ENCODE data around the gene CDKN2D. TPM values are rescaled to one million over a fixed set of nuclear protein-coding genes. Genes with fewer than 3 reads are reported as not detected.

The CDKN2D gene
- total and polyA plus RNA-seq, 2 of the 13 experiments (the other 11 are each of a cell fraction or from before 2014, with no cell fraction given), result 5.4 to 8.6 TPM

GRCh38 chr19:10565567-10566407 is 3.0 kb downstream of the CDKN2D start, which contains the start of gene KRI1 (continued):
- TF ChIP-seq ZNF318 (CRISPR knock-in tag; IDR thresholded peaks at IDR 0.05) (peak; percentile 71), ZNF484 (CRISPR knock-in tag; IDR thresholded peaks at IDR 0.05; ENCODE audit: borderline replicate concordance, low read depth) (no peak), PRPF4 (IDR thresholded peaks at IDR 0.05; ENCODE audit: low read depth, low read length, poor library complexity, severe bottlenecking) (no peak), ZSCAN31 (CRISPR knock-in tag; IDR thresholded peaks at IDR 0.05; ENCODE audit: low read depth) (no peak), ZNF556 (CRISPR knock-in tag; IDR thresholded peaks at IDR 0.05; ENCODE audit: borderline replicate concordance) (no peak), ZBTB7A (CRISPR knock-in tag; IDR thresholded peaks at IDR 0.05) (peak; percentile 32; the same call in 1 of the 2 replicates), ATM (IDR thresholded peaks at IDR 0.05; ENCODE audit: borderline replicate concordance) (no peak), ZNF329 (CRISPR knock-in tag; IDR thresholded peaks at IDR 0.05; ENCODE audit: low read depth) (peak; percentile 87; the same call in 1 of the 2 replicates), POGK (CRISPR knock-in tag; conservative IDR thresholded peaks at IDR 0.05) (peak; percentile 97), ZNF3 (CRISPR knock-in tag; IDR thresholded peaks at IDR 0.05) (no peak), ZNF205 (CRISPR knock-in tag; IDR thresholded peaks at IDR 0.05) (peak; percentile 89), ARNT2 (CRISPR knock-in tag; IDR thresholded peaks at IDR 0.05; ENCODE audit: low read depth) (peak; percentile 99), ZC3H4 (CRISPR knock-in tag; IDR thresholded peaks at IDR 0.05; ENCODE audit: borderline replicate concordance) (peak; percentile 33; the same call in 1 of the 2 replicates), PBX2 (CRISPR knock-in tag; IDR thresholded peaks at IDR 0.05) (no peak), SP4 (CRISPR knock-in tag; IDR thresholded peaks at IDR 0.05) (peak; percentile 96), BRCA1 (CRISPR knock-in tag; IDR thresholded peaks at IDR 0.05) (peak; percentile 43; the same call in 1 of the 2 replicates), RFX3 (CRISPR knock-in tag; IDR thresholded peaks at IDR 0.05) (no peak), ZIK1 (CRISPR knock-in tag; IDR thresholded peaks at IDR 0.05; ENCODE audit: borderline replicate concordance, low read depth) (peak; percentile 94; the same call in 1 of the 2 replicates)

All from HepG2 (cell line).